Skeletal muscle satellite cell (primary cell): ENCODE data around the gene CERT1.

Experiments
- H3K27me3 ChIP-seq: 2 replicates; pipeline ENCODE4 v1.7.0; 2013; ENCODE audit warnings: low read length; ENCODE audit not compliant: control insufficient read depth, insufficient read depth
- H3K36me3 ChIP-seq: 2 replicates; pipeline ENCODE4 v1.7.0; 2013; ENCODE audit warnings: mild to moderate bottlenecking, control low read depth, low read length; ENCODE audit not compliant: insufficient read depth
- H3K4me1 ChIP-seq: 2 replicates; pipeline ENCODE4 v1.7.0; 2013; ENCODE audit warnings: low read length; ENCODE audit not compliant: control insufficient read depth, insufficient read depth
- H3K4me2 ChIP-seq: 2 replicates; pipeline ENCODE4 v1.7.0; 2013; ENCODE audit warnings: mild to moderate bottlenecking, low read length
- H3K4me3 ChIP-seq: 2 replicates; pipeline ENCODE4 v1.7.0; 2013; ENCODE audit warnings: low read length
- H3K9ac ChIP-seq: 2 replicates; pipeline ENCODE4 v1.7.0; 2013; ENCODE audit warnings: mild to moderate bottlenecking, low read depth, low read length, moderate library complexity
- H3K9me3 ChIP-seq: replicated peaks from 2 replicates; pipeline ENCODE4 v1.7.0; 2013; ENCODE audit warnings: mild to moderate bottlenecking, control low read depth, low read length

CERT1 gene

DNA sequence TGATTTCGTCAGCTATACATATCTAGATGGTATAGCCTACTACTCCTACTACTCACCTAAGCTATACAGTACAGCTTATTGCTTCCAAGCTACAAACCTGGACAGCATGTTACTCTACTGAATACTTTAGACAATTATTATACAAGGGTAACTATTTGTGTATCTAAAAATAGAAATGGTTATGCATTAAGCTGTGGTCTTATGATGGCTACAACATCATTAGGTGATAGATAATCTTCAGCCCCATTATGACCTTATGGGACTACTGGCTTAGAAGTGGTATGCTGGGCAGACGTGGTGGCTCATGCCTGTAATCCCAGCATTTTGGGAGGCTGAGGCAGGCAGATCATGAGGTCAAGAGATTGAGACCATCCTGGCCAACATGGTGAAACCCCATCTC is 40.2 kb downstream of the CERT1 start:
- H3K9ac ChIP-seq = no peak overlapping the region
- no peak overlapping the region for H3K4me2 ChIP-seq
- H3K4me3 ChIP-seq = no peak overlapping the region
- no peaks in the 10 kb centered on the region for H3K9me3 ChIP-seq
- H3K27me3 ChIP-seq = no peaks in the 10 kb centered on the region
- H3K4me1 ChIP-seq = no peaks in the 10 kb centered on the region
- H3K36me3 ChIP-seq = no peaks in the 10 kb centered on the region

DNA sequence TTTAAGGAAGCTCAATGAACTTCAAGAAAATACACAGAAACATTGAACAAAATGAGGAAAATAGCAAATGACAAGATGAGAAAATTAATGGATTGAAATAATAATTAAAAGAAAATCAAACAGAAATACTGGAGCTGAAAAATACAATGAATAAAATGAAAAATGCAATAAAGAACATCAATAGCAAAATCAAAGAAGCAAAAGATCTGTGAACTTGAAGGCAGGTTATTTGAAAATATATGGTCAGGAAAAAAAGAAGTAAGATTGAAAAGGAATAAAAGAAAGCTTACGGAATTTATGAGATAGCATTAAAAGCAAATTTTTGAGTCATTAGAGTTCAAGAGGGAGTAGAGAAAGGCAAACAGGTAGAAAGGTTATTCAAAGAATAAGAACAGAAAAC is 42.4 kb downstream of the CERT1 start:
- H3K4me2 ChIP-seq = no peak overlapping the region
- H3K27me3 ChIP-seq = no peaks in the 10 kb centered on the region
- no peaks in the 10 kb centered on the region for H3K36me3 ChIP-seq
- H3K9me3 ChIP-seq = no peaks in the 10 kb centered on the region
- no peaks in the 10 kb centered on the region for H3K4me1 ChIP-seq
- no peak overlapping the region for H3K9ac ChIP-seq
- H3K4me3 ChIP-seq = no peak overlapping the region

- H3K4me3 ChIP-seq = no peak overlapping the region
- no peak overlapping the region for H3K9ac ChIP-seq
- no peak overlapping the region for H3K4me2 ChIP-seq
- H3K36me3 ChIP-seq = no peaks in the 10 kb centered on the region
- no peaks in the 10 kb centered on the region for H3K9me3 ChIP-seq
- H3K27me3 ChIP-seq = no peaks in the 10 kb centered on the region
- no peaks in the 10 kb centered on the region for H3K4me1 ChIP-seq
Measured at GRCh38 chr5:75468593-75468992, 42.8 kb downstream of the CERT1 start.

DNA sequence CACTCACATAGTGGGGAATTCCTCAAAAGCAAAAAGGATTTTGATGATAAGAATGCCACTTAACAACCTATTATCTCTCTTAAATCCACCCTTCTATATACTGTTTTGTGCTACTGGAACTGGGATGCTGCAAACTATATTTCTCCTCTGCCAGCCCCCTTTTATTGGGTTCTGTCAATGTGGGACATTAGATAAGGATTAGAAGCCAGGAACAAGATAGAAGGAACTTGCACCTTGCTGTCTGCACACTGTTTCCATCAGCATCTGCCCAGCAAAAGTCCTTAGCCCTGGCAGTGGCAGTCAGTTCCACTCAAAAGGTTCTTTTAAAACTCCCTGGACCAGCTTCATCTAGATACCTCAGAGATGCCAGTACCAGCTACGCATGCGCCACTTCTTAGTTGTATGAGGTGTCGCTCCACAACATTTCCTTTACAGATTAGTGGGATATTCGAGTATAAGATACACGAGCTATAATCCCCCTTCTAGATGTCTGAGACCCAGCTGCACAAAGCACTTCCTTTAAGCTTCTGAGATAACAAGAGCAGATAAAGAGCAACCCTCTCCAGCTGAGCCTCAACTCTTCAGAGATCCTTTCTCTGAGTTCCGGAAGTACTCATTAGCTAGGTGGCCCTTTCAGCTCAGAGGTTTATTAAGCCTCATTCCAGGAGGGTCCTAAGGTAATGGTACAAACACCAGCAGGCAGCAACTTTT is 45.3 kb downstream of the CERT1 start:
- H3K4me2 ChIP-seq = no peak overlapping the region
- H3K4me1 ChIP-seq = peaks cover 6% of the 10 kb centered on the region
- H3K9ac ChIP-seq = no peak overlapping the region
- H3K27me3 ChIP-seq = no peaks in the 10 kb centered on the region
- H3K4me3 ChIP-seq = no peak overlapping the region
- H3K36me3 ChIP-seq = no peaks in the 10 kb centered on the region
- H3K9me3 ChIP-seq = no peaks in the 10 kb centered on the region

GRCh38 chr5:75465480-75465879 is 45.9 kb downstream of the CERT1 start:
- Histone ChIP-seq H3K4me3 (no peak overlapping the region), H3K4me1 (peaks cover 6% of the 10 kb centered on the region)

GRCh38 chr5:75463726-75464125 is 47.7 kb downstream of the CERT1 start:
- no peaks in the 10 kb centered on the region for H3K27me3 ChIP-seq
- no peak overlapping the region for H3K4me3 ChIP-seq
- peaks cover 6% of the 10 kb centered on the region for H3K4me1 ChIP-seq
- H3K9ac ChIP-seq = no peak overlapping the region
- peaks cover 2% of the 10 kb centered on the region for H3K36me3 ChIP-seq
- no peak overlapping the region for H3K4me2 ChIP-seq
- no peaks in the 10 kb centered on the region for H3K9me3 ChIP-seq

More at GRCh38 chr5:75465480-75465879, 45.9 kb downstream of the CERT1 start:
- H3K36me3 ChIP-seq = no peaks in the 10 kb centered on the region
- H3K9ac ChIP-seq = no peak overlapping the region
- no peak overlapping the region for H3K4me2 ChIP-seq
- no peaks in the 10 kb centered on the region for H3K27me3 ChIP-seq
- no peaks in the 10 kb centered on the region for H3K9me3 ChIP-seq

DNA sequence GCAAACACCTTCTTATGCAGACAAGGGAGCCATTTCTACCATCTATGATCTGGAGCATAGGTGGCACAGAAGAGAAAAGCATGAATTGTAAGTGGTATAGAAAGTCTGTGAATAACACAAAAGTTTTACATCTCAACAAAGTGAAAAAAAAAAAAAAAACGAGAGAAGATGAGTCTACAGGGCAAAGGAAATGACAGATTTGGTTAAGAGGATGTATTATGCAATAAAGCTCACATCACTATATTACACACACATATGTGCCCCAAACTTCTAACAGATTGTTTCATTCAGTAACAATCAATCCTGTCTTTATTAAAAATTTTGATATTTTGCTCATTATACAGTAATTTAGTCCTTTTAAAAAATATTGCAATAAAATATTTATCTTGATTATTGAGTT is 49.8 kb downstream of the CERT1 start:
- no peaks in the 10 kb centered on the region for H3K9me3 ChIP-seq
- H3K36me3 ChIP-seq = peaks cover 7% of the 10 kb centered on the region
- H3K9ac ChIP-seq = no peak overlapping the region
- H3K4me1 ChIP-seq = peaks cover 6% of the 10 kb centered on the region
- H3K4me3 ChIP-seq = no peak overlapping the region
- no peaks in the 10 kb centered on the region for H3K27me3 ChIP-seq
- no peak overlapping the region for H3K4me2 ChIP-seq

- peaks cover 7% of the 10 kb centered on the region for H3K36me3 ChIP-seq
- no peak overlapping the region for H3K4me2 ChIP-seq
- no peaks in the 10 kb centered on the region for H3K27me3 ChIP-seq
- no peaks in the 10 kb centered on the region for H3K9me3 ChIP-seq
- H3K4me1 ChIP-seq = peaks cover 6% of the 10 kb centered on the region
- H3K4me3 ChIP-seq = no peak overlapping the region
- no peak overlapping the region for H3K9ac ChIP-seq
Measured at GRCh38 chr5:75460942-75461610, 50.4 kb downstream of the CERT1 start.

- H3K4me2 ChIP-seq = no peak overlapping the region
- H3K27me3 ChIP-seq = no peaks in the 10 kb centered on the region
- H3K4me1 ChIP-seq = peaks cover 6% of the 10 kb centered on the region
- peaks cover 9% of the 10 kb centered on the region for H3K36me3 ChIP-seq
- H3K4me3 ChIP-seq = no peak overlapping the region
- H3K9ac ChIP-seq = no peak overlapping the region
- H3K9me3 ChIP-seq = no peaks in the 10 kb centered on the region
Measured at GRCh38 chr5:75460532-75460931, 50.9 kb downstream of the CERT1 start.

- H3K4me3 ChIP-seq = no peak overlapping the region
- no peaks in the 10 kb centered on the region for H3K27me3 ChIP-seq
- H3K4me2 ChIP-seq = no peak overlapping the region
- no peaks in the 10 kb centered on the region for H3K9me3 ChIP-seq
- peaks cover 10% of the 10 kb centered on the region for H3K36me3 ChIP-seq
- peaks cover 6% of the 10 kb centered on the region for H3K4me1 ChIP-seq
- no peak overlapping the region for H3K9ac ChIP-seq
Measured at GRCh38 chr5:75457691-75458090, 53.7 kb downstream of the CERT1 start.

- H3K9ac ChIP-seq = no peak overlapping the region
- no peak overlapping the region for H3K4me2 ChIP-seq
- peaks cover 10% of the 10 kb centered on the region for H3K36me3 ChIP-seq
- H3K4me1 ChIP-seq = peaks cover 6% of the 10 kb centered on the region
- no peaks in the 10 kb centered on the region for H3K9me3 ChIP-seq
- H3K27me3 ChIP-seq = no peaks in the 10 kb centered on the region
- no peak overlapping the region for H3K4me3 ChIP-seq
Measured at GRCh38 chr5:75457161-75457560, 54.3 kb downstream of the CERT1 start.

DNA sequence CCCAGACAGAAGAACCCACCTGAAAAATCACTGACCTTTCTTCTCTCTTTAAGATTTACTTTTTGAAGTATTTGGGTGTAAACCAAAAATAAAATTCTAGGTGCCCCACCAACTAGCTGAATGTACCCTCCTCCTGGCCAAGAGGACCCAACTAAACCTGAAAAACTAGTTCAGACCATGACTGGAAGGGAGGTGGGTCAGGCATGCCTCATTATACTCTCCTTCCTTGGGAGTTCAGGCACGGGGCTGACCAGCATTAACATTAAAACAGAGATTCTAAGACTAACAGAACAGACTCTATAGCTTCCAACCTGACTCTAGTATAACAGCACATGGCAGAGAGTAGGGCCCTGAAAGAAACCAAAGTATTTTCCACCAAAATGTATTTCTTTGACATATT is 61.4 kb downstream of the CERT1 start:
- no peaks in the 10 kb centered on the region for H3K27me3 ChIP-seq
- no peak overlapping the region for H3K4me3 ChIP-seq
- H3K36me3 ChIP-seq = no peaks in the 10 kb centered on the region
- no peak overlapping the region for H3K4me2 ChIP-seq
- no peaks in the 10 kb centered on the region for H3K4me1 ChIP-seq
- no peak overlapping the region for H3K9ac ChIP-seq
- H3K9me3 ChIP-seq = no peaks in the 10 kb centered on the region
